Right ventricle myocardium superior (tissue), 1 donor: ENCODE results near the gene KLHL26. TPM values are rescaled to one million over a fixed set of nuclear protein-coding genes. Genes with fewer than 3 reads are reported as not detected.
A peak's percentile ranks its signal among the peaks of the same experiment; 100 is the strongest.

ENCODE experiments used
- ATAC-seq: fragments of 200-7000 bp; cut with Tn5 transposase; one replicate; pipeline ENCODE4 v1.9.1; 2020; ENCODE audit warnings: mild to moderate bottlenecking; ENCODE audit not compliant: poor library complexity
- DNase-seq: peaks from one replicate; pipeline ENCODE4 v3.0.0-alpha.2; 2020
- intact Hi-C: fragments of 100-400 bp; cut with DNase I; formaldehyde crosslinking; loops from one replicate; pipeline ENCODE4 v1.11.2; 2022
- total RNA-seq: library from RNA; stranded (reverse); fragmentation: NEBNext Ultra II Directional; extraction: Animal tissue kit (Norgen Biotek cat#: 25700); gene quantifications from one replicate; pipeline ENCODE4 v1.2.1, GENCODE V29; 2021
- donor health status: DM: no; HTN: yes; CAD: no; lungs with severe emphysema.

Gene KLHL26
- total RNA-seq, 1 donor from 2014 or later: 4.5 TPM

DNA sequence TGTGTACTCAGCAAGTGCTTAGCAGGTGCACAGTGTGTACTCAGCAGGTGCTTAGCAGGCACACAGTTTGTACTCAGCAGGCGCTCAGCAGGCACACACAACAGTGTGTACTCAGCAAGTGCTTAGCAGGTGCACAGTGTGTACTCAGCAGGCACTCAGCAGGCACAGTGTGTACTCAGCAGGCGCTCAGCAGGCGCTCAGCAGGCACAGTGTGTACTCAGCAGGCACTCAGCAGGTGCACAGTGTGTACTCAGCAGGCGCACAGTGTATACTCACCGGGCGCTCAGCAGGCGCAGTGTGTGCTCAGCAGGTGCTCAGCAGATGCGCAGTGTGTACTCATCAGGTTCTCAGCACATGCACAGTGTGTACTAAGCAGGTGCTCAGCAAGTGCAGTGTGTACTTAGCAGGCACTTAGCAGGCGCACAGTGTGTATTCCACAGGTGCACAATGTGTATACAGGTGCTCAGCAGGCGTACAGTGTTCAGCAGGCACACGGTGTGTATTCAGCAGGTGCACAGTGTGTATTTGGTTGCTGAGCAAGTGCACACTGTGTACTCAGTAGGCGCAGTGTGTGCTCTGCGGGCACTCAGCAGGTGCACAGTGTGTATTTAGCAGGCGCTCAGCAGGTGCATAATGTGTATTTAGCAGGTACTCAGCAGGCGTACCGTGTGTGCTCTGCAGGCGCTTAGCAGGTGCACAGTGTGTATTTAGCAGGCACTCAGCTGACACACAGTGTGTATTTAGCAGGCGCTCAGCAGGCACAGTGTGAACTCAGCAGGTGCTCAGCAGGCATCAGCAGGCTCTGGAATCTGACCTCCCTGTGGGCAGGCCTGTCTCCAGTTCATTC lies 61.7 kb downstream of the KLHL26 start:
- DNase-seq: no peak
- no peak for ATAC-seq
- intact Hi-C loops: no loop called here

DNA sequence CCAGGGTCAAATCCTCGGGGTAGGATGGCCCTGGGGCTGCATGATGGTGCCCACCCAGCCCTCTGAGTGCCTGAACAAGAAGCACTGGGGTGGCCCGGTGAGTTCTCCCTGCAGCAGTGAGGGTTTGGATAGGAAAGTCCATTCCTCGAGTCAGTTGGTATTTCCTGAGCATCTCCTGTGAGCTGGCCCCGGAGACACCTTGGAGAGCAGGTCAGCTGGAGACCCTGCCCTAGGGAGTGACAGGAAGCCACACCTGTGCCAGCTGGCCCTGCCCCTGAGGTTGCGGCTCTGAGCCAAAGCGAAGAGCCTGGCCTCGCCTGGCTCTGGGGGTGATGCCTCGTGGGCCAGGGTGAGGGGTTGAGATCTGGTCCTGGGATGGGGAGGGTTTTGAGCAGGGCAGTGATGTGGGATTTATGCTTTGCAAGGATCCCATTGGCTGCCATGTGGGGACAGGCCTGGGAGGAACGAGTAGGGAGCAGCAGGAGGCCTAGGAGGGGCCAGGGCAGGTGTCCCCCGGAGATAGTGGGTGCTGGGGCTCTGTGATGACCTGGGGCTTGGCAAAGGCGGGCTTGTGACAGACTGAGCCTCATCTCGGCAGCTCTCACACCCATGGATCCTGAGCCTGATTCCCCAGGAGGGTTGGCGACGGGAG lies 62.7 kb downstream of the KLHL26 start:
- intact Hi-C loops: no loop called here
- no peak for ATAC-seq
- no peak for DNase-seq

GRCh38 chr19:18700501-18701249 lies 63.8 kb downstream of the KLHL26 start:
- ATAC-seq (peak; percentile 95), DNase-seq (peak; percentile 91)
- intact Hi-C loops: no loop called here

GRCh38 chr19:18701250-18701608 lies 64.4 kb downstream of the KLHL26 start:
- ATAC-seq (no peak), DNase-seq (no peak)
- intact Hi-C loops: no loop called here

DNA sequence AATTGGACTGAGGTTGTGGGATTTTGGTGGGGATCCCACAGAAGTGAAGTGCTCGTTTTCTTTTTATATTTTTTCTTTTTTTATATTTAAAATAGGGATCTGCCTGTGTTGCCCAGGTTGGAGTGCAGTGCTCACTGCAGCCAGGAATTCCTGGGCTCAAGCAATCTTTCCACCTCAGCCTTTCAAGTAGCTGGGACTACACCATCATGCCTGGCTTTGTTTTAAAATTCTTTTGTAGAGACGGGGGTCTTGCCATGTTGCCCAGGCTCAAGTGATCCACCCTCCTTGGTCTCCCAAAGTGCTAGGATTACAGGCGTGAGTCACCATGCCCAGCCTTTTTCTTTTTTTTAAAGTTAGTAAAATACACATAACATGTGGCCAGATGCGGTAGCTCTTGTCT lies 67.2 kb downstream of the KLHL26 start:
- ATAC-seq (no peak), DNase-seq (no peak)
- intact Hi-C loops: no loop called here

DNA sequence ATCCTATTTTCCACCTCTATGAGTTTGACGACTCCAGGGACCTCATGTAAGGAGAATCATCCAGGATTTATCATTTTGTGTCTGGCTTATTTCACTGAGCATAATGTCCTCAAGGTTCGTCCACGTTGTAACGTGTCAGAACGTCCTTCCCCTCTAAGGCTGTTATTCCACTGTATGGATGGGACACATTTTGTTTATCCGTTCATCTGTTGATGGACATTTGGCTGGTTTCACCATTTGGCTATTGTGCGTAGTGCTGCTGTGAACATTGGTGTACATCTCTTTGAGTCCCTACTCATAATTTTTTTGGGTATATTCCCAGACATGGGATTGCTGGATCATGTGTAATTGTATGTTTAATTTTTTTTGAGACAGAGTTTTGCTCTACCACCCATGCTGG lies 68.1 kb downstream of the KLHL26 start:
- no peak for ATAC-seq
- intact Hi-C loops: no loop called here
- DNase-seq: no peak

- intact Hi-C loops: no loop called here
- DNase-seq: no peak
- no peak for ATAC-seq
These were observed 71.8 kb downstream of the KLHL26 start for GRCh38 chr19:18708452-18709231.

DNA sequence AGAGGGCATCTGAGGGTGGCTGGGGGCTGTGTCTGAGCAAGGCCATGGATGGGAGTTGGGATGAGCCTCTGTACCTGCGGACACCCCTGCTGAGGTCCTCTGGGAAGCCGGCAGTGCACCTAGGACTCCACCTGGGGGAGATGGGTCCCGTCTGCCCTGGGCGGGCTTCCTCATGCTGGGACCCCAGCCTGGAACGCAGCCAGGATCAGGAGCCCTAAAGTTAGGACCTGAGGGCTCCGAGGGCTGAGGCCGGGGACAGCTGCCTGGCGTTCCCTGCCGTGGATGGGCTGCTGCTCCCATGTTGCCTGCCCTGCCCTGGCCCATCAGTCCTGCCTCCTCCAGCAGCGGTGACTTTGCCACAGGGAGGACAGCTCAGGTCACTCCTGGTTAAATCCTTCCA lies 72.7 kb downstream of the KLHL26 start:
- DNase-seq: no peak
- ATAC-seq: no peak
- intact Hi-C loops: no loop called here

GRCh38 chr19:18710186-18710585 lies 73.4 kb downstream of the KLHL26 start:
- intact Hi-C loops: no loop called here
- ATAC-seq: no peak
- no peak for DNase-seq

GRCh38 chr19:18710996-18711751 lies 74.3 kb downstream of the KLHL26 start:
- ATAC-seq: peak; percentile 65
- intact Hi-C loops: no loop called here
- DNase-seq: peak; percentile 81

DNA sequence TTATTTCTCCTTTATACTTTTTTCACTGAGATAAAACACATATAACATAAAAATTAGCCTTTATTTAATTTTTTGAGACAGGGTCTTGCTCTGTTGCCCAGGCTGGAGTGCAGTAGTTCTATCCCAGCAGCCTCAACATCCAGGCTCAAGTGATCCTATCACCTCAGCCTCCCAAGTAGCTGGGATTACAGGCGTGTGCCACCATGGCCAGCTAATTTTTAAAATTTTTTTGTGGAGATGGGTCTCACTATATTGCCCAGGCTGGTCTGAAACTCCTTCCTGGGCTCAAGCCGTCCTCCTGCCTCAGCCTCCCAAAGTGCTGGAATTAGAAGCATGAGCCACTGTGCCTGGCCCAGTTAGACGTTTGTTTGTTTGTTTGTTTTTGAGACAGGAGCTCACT lies 75.1 kb downstream of the KLHL26 start:
- intact Hi-C loops: no loop called here
- DNase-seq: no peak
- no peak for ATAC-seq

GRCh38 chr19:18712981-18713380 lies 76.2 kb downstream of the KLHL26 start:
- intact Hi-C loops: no loop called here
- DNase-seq: no peak
- peak; percentile 62 for ATAC-seq

GRCh38 chr19:18713550-18714117 lies 76.8 kb downstream of the KLHL26 start:
- DNase-seq: no peak
- ATAC-seq: peak; percentile 37
- intact Hi-C loops: no loop called here

- intact Hi-C loops: no loop called here
- DNase-seq (no peak), ATAC-seq (no peak)
These were observed 78.6 kb downstream of the KLHL26 start for GRCh38 chr19:18715416-18715815.

GRCh38 chr19:18716857-18717256 lies 80.0 kb downstream of the KLHL26 start:
- intact Hi-C loops: no loop called here

DNA sequence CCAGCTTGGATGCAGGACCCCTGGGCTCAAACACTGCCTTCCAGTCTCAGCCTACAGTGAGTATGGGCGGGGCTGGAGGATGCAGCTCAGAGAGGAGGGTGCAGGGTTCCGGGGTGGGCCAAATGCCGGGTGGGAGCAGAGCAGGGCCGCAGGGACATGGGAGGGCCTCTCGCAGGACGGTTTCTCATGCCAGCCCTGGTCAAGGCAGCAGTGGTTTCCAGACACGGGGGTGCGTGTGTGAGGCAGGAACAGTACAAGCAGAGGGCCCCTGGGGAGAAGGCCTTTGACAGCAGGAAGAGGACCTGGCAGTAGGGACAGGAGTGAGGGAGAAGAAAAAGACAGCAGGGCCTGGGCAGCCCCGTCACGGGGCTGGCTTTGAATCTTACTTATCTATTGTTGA lies 80.8 kb downstream of the KLHL26 start:
- DNase-seq: no peak
- no peak for ATAC-seq
- intact Hi-C loops: no loop called here

More at GRCh38 chr19:18716857-18717256, 80.0 kb downstream of the KLHL26 start:
- ATAC-seq: no peak
- DNase-seq: no peak

- no peak for ATAC-seq
- intact Hi-C loops: no loop called here
- DNase-seq: no peak
These were observed 81.2 kb downstream of the KLHL26 start for GRCh38 chr19:18718015-18718526.
